ENCODE results near the gene SLFNL1.

SLFNL1 gene

DNA sequence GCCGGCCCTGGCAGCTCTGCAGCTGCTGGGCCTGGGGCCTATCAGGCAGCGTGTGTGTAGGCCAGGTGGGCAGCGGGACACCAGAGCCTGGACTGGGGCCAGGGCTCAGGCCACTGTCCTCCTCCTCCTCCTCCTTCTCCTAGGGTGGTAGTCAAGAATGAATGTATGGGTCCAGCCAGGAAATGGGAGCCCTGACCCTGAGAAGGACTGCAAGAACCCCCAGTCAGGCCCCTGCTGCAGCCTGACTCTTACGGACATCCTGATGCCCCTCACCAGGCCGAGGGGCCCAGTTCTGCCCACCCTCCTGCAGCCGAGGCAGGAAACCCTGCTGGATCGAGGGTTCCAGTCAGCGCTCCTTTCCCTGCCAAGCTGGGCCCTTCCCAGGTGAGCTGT is 3.5 kb downstream of the SLFNL1 start:
- H3K9ac ChIP-seq (ENCODE audit: low read depth, low read length): no peak overlapping the region
- no peaks in the 10 kb centered on the region for H3K4me1 ChIP-seq (ENCODE audit: control insufficient read depth, insufficient read depth, low read length)
- no peak overlapping the region for H3K4me3 ChIP-seq (ENCODE audit: low read length)
- no peaks in the 10 kb centered on the region for H3K9me3 ChIP-seq (replicated peaks; ENCODE audit: low read length)
- no peaks in the 10 kb centered on the region for H3K27me3 ChIP-seq (ENCODE audit: control insufficient read depth, insufficient read depth, low read length)
- H3K4me2 ChIP-seq (ENCODE audit: low read length): no peak overlapping the region
- peaks cover 56% of the 10 kb centered on the region for H3K36me3 ChIP-seq (ENCODE audit: insufficient read depth, low read length)

DNA sequence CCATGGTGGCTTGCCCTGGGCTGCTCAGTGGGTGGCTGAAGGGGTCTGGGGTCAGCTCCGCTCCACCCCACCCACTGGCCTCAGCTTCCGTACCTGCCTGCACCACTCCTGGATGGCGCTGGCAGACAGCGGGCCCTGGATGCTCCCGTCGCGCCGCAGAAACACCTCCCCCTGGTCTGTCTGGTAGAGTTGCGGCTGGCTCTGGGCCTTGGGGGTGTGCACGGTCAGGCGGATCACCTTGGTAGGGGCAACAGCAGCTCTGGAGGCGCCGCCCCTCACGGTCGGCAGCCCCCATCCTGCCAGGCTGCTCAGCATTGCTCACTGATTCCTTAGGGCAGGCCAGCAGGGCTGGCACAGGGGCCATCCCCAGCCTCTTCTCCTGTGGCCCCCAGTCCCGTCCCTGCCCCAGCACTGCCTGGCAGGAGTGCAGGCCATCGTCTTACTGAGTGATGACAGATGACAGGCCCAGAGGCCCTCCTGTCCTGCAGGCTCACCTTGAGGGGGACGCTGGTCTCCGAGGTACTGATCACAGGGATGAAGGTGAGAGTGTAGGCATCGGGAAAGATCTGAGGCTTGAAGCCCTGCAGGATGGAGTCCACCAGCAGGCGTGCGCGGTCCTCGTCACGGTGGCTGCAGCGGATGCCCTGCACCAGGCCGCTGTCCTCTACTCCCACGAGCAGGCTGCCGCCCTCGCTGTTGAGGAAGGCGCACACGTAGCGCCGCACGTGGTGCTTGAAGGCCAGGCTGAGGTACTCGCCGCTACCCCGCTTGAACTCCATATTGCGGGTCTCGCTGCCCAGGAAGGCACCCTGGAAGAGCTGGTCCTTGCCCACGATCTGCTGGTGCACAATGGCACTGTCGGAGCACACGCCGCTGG is 4.1 kb downstream of the SLFNL1 start:
- Histone ChIP-seq H3K9ac (ENCODE audit: low read depth, low read length) (no peak overlapping the region), H3K27me3 (ENCODE audit: control insufficient read depth, insufficient read depth, low read length) (no peaks in the 10 kb centered on the region), H3K4me1 (ENCODE audit: control insufficient read depth, insufficient read depth, low read length) (no peaks in the 10 kb centered on the region), H3K36me3 (ENCODE audit: insufficient read depth, low read length) (peaks cover 61% of the 10 kb centered on the region), H3K4me2 (ENCODE audit: low read length) (no peak overlapping the region), H3K4me3 (ENCODE audit: low read length) (no peak overlapping the region), H3K9me3 (replicated peaks; ENCODE audit: low read length) (no peaks in the 10 kb centered on the region)

DNA sequence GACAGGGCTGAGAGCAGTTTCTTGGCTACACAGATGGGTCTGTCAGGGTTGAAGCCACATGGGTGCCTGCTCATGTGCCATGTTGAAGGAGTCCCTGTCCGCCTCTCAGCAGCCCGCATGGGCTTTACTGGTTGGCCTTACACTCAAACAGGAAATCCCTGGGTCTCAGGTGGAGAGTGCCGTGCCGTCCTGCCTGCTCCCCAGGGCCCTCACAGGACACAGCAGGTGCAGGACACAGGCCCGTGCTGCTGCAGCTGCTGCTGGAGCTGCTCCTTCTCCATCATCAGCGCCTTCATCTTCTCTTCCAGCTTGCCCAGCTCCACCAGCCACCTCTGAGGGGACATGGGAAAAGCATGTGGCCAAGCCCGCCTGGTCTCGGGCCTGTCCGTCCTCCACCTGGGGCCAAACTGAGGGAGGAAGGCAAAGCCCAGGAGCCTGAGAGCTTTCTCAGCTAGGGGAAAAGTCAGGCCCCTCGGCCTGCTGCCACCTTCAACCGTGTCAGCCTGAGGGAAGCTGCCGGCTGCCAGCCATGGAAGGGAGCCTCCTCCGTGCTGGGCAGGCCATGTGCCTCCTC is 5.5 kb downstream of the SLFNL1 start:
- Histone ChIP-seq H3K9ac (ENCODE audit: low read depth, low read length) (no peak overlapping the region), H3K27me3 (ENCODE audit: control insufficient read depth, insufficient read depth, low read length) (no peaks in the 10 kb centered on the region), H3K36me3 (ENCODE audit: insufficient read depth, low read length) (peaks cover 74% of the 10 kb centered on the region)

DNA sequence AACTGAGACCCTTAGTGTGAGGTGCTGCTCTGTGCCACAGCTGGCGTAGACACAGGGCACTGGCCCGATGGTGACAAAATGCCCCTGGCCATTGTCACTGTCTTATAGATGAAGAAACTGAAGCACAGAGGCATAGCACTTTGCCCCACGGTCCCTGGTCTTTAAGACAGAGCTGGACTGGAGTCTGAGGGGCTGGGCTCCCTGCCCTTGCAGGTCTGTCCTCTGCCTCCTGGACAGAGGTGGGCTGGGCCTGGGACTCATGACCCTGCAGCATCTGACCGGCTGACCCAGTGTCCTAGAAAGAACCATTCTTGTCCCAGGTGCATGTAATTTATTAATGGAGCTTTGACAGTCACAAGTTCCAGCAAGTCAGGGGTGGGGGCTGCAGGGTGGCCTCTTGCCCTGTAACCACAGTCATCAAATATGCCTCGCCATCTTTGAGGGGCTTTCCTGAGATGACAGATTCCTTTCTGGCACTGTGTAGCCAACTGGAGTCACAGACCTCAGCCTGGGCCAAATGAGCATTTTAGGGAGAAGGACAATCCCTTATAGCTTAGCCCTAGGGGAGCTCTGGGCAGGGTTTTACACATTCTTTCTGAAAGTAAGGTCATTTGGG is 6.1 kb downstream of the SLFNL1 start:
- no peak overlapping the region for H3K4me2 ChIP-seq (ENCODE audit: low read length)
- peaks cover 80% of the 10 kb centered on the region for H3K36me3 ChIP-seq (ENCODE audit: insufficient read depth, low read length)
- no peak overlapping the region for H3K4me3 ChIP-seq (ENCODE audit: low read length)
- no peak overlapping the region for H3K9ac ChIP-seq (ENCODE audit: low read depth, low read length)
- H3K4me1 ChIP-seq (ENCODE audit: control insufficient read depth, insufficient read depth, low read length): no peaks in the 10 kb centered on the region
- H3K9me3 ChIP-seq (replicated peaks; ENCODE audit: low read length): no peaks in the 10 kb centered on the region
- no peaks in the 10 kb centered on the region for H3K27me3 ChIP-seq (ENCODE audit: control insufficient read depth, insufficient read depth, low read length)

More for the DNA sequence above, 5.5 kb downstream of the SLFNL1 start:
- no peak overlapping the region for H3K4me2 ChIP-seq (ENCODE audit: low read length)
- H3K4me1 ChIP-seq (ENCODE audit: control insufficient read depth, insufficient read depth, low read length): no peaks in the 10 kb centered on the region
- H3K4me3 ChIP-seq (ENCODE audit: low read length): no peak overlapping the region
- H3K9me3 ChIP-seq (replicated peaks; ENCODE audit: low read length): no peaks in the 10 kb centered on the region

DNA sequence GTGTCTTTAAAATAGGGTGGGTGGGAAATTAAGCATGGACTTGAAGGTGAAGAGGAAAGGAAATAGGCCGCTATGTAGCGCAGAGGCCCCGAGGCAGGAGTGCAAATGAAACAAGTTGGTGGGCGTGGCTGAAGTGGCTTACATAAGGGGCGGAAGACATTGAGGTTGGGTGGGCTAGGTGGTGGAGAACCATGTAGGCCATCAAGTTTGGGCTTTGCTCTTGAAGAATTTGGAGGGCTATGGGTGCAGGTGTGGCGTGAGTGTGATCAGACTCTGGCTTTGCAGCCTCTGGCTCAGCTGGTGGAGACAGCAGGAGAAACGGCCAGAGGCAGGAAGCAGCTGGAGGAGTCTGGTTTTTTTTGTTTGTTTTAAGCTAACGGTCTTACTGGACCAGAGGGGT is 6.7 kb downstream of the SLFNL1 start:
- Histone ChIP-seq H3K4me1 (ENCODE audit: control insufficient read depth, insufficient read depth, low read length) (no peaks in the 10 kb centered on the region), H3K9ac (ENCODE audit: low read depth, low read length) (no peak overlapping the region), H3K9me3 (replicated peaks; ENCODE audit: low read length) (no peaks in the 10 kb centered on the region), H3K4me2 (ENCODE audit: low read length) (no peak overlapping the region), H3K36me3 (ENCODE audit: insufficient read depth, low read length) (peaks cover 84% of the 10 kb centered on the region), H3K4me3 (ENCODE audit: low read length) (no peak overlapping the region), H3K27me3 (ENCODE audit: control insufficient read depth, insufficient read depth, low read length) (no peaks in the 10 kb centered on the region)

DNA sequence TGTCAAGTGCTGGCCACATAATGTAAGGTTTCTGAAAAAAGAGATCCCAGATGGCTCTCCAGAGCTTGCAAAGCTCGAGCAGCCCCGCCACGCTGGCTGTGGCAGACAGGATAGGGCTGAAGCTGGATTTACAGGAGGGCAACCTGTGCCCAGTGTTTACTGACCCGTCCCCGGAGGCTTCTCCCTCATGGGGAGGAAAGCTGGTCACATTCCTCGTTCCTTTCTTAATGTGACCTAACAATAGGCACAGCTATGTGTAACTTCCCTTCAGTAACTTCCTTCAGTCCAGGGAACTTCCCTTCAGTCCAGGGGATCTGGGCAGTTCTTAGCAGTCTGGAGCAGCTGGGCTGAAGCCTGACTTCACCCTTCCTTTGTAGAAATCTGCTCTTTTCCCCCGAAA is 7.7 kb downstream of the SLFNL1 start:
- no peak overlapping the region for H3K9ac ChIP-seq (ENCODE audit: low read depth, low read length)
- H3K4me3 ChIP-seq (ENCODE audit: low read length): no peak overlapping the region
- H3K4me2 ChIP-seq (ENCODE audit: low read length): no peak overlapping the region
- no peaks in the 10 kb centered on the region for H3K9me3 ChIP-seq (replicated peaks; ENCODE audit: low read length)
- H3K27me3 ChIP-seq (ENCODE audit: control insufficient read depth, insufficient read depth, low read length): no peaks in the 10 kb centered on the region
- peaks cover 90% of the 10 kb centered on the region for H3K36me3 ChIP-seq (ENCODE audit: insufficient read depth, low read length)
- no peaks in the 10 kb centered on the region for H3K4me1 ChIP-seq (ENCODE audit: control insufficient read depth, insufficient read depth, low read length)

DNA sequence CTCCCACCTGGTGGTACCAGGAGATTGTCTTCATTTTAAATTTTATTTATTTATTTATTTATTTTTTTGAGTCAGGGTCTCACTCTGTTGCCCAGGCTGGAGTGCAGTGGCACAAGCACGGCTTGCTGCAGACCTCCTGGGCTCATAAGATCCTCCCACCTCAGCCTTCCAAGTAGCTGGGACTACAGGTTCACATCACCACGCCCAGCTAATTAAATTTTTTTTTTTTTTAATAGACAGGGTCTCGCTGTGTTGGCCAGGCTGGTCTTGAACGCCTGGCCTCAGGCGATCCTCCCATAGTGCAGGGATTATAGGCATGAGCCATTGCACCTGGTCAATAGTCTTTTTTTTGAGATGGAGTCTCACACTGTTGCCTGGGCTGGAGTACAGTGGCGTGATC is 8.5 kb downstream of the SLFNL1 start:
- Histone ChIP-seq H3K4me2 (ENCODE audit: low read length) (no peak overlapping the region), H3K4me3 (ENCODE audit: low read length) (no peak overlapping the region), H3K27me3 (ENCODE audit: control insufficient read depth, insufficient read depth, low read length) (no peaks in the 10 kb centered on the region), H3K4me1 (ENCODE audit: control insufficient read depth, insufficient read depth, low read length) (no peaks in the 10 kb centered on the region), H3K9ac (ENCODE audit: low read depth, low read length) (no peak overlapping the region), H3K36me3 (ENCODE audit: insufficient read depth, low read length) (peaks cover 96% of the 10 kb centered on the region), H3K9me3 (replicated peaks; ENCODE audit: low read length) (no peaks in the 10 kb centered on the region)

DNA sequence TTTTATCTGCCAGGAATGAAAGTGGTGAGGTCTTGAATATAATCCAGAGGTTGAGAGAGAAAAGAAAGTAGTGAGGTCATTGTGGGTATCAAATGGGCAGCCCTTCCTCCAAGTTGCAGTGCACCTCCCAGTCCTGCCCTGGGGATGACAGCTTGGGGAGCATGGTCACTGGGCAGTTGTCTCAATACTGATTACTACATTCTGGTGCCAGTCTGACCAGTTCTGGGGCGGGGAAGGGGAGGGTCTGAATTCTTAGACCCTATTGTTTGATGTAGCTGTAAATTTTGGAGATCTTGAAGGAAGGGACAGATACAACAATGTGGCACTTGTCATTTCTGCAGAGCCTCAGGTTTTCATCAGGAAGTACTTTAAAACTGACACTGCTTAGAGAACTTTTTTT is 11.2 kb downstream of the SLFNL1 start:
- Histone ChIP-seq H3K4me2 (ENCODE audit: low read length) (no peak overlapping the region), H3K27me3 (ENCODE audit: control insufficient read depth, insufficient read depth, low read length) (no peaks in the 10 kb centered on the region), H3K9me3 (replicated peaks; ENCODE audit: low read length) (no peaks in the 10 kb centered on the region), H3K9ac (ENCODE audit: low read depth, low read length) (no peak overlapping the region), H3K4me1 (ENCODE audit: control insufficient read depth, insufficient read depth, low read length) (peaks cover 3% of the 10 kb centered on the region), H3K4me3 (ENCODE audit: low read length) (no peak overlapping the region), H3K36me3 (ENCODE audit: insufficient read depth, low read length) (peaks cover 98% of the 10 kb centered on the region)

DNA sequence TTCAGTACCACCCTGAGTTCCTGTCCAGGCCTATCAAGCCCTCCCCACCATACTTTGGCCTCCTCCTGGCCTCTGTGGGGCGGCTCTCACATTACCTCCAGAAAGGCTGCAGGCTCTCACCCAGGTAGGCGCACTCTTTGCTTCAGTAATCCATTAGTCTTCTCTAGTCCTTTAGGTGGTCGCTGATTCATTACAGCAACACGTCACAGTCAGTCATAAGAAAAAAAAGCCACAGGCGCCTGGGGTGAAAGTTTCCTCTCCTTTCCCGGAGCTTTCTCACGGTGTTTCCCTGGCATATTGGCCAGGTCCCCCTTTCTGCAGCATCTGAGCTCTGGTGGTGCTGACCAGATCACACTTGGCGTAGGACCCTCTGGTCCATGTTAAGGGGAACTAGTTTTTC is 12.1 kb downstream of the SLFNL1 start:
- no peak overlapping the region for H3K4me3 ChIP-seq (ENCODE audit: low read length)
- H3K36me3 ChIP-seq (ENCODE audit: insufficient read depth, low read length): peaks cover 93% of the 10 kb centered on the region
- no peaks in the 10 kb centered on the region for H3K27me3 ChIP-seq (ENCODE audit: control insufficient read depth, insufficient read depth, low read length)
- no peaks in the 10 kb centered on the region for H3K9me3 ChIP-seq (replicated peaks; ENCODE audit: low read length)
- no peak overlapping the region for H3K9ac ChIP-seq (ENCODE audit: low read depth, low read length)
- H3K4me2 ChIP-seq (ENCODE audit: low read length): no peak overlapping the region
- H3K4me1 ChIP-seq (ENCODE audit: control insufficient read depth, insufficient read depth, low read length): peaks cover 5% of the 10 kb centered on the region

DNA sequence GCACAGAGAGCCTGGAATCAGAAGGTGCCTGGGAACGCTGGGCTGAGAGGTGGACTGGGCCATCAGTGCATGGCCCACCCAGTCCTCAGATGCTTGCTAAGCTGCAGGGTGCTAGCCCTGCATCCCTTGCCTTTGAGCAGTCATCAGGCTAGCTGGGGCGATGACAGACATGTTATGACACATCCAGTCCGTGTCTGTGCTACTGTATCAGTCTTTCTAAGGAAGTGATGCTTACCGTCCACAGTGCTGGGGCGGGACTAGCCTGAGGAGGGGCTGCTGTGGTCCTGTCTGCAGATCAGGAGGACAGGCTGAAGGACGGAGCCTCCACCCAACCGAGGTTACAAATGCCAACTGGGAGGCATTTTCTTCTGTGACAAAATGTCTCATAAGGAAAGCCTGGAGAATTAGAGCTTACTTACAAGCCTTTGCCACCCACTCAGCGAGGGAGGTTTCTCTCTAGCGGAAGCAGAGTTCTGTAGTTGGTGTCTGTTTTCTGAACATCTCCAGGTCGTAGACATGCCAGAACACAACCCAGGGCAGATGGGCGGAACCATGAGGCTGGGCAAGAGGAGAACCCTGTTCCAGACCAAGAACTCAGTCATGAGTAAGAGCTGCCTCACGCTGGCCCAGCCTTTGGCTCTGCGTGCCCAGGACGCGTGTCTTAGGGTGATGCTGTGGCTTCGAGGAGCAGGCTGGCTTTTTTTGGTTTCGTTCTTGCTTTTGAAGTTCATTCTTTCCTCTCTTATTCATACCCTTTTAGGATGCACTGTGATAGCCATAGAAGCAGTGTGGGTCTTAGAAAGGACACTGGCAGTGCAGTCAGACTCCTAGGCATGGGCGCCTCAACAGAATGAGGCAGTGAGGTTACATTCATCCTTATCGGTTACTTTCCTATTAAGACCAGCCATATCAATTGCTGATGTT is 14.3 kb downstream of the SLFNL1 start:
- no peaks in the 10 kb centered on the region for H3K27me3 ChIP-seq (ENCODE audit: control insufficient read depth, insufficient read depth, low read length)
- H3K4me1 ChIP-seq (ENCODE audit: control insufficient read depth, insufficient read depth, low read length): peaks cover 25% of the 10 kb centered on the region
- H3K4me2 ChIP-seq (ENCODE audit: low read length): no peak overlapping the region
- H3K9ac ChIP-seq (ENCODE audit: low read depth, low read length): no peak overlapping the region
- peaks cover 90% of the 10 kb centered on the region for H3K36me3 ChIP-seq (ENCODE audit: insufficient read depth, low read length)
- no peaks in the 10 kb centered on the region for H3K9me3 ChIP-seq (replicated peaks; ENCODE audit: low read length)
- H3K4me3 ChIP-seq (ENCODE audit: low read length): no peak overlapping the region

DNA sequence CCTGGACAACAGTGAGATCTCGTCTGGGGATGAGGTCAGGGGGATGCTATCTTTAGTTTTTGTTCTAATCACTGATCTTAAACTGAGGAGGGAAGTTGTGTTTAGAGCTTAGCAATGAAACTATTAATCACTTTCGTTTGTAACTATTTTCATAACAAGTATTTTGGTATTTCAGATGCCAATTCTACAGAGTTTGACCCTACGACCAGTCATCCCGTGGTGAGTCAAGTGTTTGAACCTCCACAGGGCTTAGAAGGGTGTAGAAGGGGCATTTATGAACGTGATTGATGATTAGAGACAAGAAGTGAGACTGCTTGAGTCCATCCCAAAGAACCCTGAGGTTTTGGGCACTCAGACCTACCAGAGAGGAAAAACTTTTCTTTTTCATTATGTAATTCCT is 15.6 kb downstream of the SLFNL1 start:
- Histone ChIP-seq H3K27me3 (ENCODE audit: control insufficient read depth, insufficient read depth, low read length) (no peaks in the 10 kb centered on the region), H3K9ac (ENCODE audit: low read depth, low read length) (no peak overlapping the region), H3K36me3 (ENCODE audit: insufficient read depth, low read length) (peaks cover 90% of the 10 kb centered on the region), H3K4me1 (ENCODE audit: control insufficient read depth, insufficient read depth, low read length) (peaks cover 31% of the 10 kb centered on the region), H3K9me3 (replicated peaks; ENCODE audit: low read length) (no peaks in the 10 kb centered on the region), H3K4me3 (ENCODE audit: low read length) (no peak overlapping the region), H3K4me2 (ENCODE audit: low read length) (no peak overlapping the region)

Measured in skeletal muscle satellite cell (primary cell).